ENCODE measurements around the gene EMC6.

EMC6 gene

DNA sequence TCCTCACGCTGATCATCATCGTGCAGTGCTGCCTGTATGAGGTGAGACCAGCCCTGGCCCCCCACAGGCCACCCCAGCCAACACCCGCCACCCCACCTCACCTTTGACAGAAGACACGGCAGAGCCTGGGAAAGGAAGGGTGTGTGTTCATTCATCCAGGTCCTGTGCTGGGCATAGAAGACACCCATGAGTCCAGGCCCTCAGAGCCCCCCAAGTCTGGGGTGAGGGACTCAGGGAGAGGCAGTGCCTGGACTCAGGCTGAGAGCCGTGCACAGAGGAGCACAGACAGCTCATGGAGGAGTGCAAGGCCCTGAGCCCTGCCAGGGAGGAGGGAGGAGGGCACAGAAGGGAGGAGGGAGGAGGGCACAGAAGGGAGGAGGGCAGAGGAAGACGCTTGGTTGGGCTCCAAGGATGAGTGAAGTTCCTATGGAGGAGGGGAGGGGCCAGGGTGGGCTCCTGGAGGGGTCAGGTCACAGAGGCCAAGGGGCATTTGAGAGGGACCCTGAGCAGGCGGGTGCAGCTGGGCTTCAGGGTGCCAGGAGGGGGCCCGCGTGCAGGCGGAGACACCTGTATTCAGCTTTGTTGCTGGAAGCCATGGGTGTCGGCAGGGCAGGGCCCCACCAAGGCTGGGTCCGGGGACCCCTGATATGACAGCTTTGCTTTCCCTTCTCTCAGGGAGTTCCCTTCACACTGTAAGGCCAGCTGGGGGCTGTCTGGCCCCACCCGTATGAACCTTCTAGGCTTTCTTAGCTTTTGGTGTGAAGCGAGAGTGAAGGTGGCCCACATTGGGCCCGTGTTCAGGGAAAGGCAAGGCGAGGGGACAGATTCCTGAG, 11.6 kb upstream of the EMC6 start:
- no peak overlapping the region for H3K27ac ChIP-seq (ENCODE audit: low read depth, low read length)
- no peaks in the 10 kb centered on the region for H3K4me1 ChIP-seq (ENCODE audit: control insufficient read depth, low read length)
- H4K20me1 ChIP-seq (ENCODE audit: control insufficient read depth, insufficient read depth, low read depth, low read length) = no peaks in the 10 kb centered on the region
- H3K9me3 ChIP-seq (ENCODE audit: control insufficient read depth, insufficient read depth, low read length) = no peaks in the 10 kb centered on the region
- TF ChIP-seq, protein P1, sequence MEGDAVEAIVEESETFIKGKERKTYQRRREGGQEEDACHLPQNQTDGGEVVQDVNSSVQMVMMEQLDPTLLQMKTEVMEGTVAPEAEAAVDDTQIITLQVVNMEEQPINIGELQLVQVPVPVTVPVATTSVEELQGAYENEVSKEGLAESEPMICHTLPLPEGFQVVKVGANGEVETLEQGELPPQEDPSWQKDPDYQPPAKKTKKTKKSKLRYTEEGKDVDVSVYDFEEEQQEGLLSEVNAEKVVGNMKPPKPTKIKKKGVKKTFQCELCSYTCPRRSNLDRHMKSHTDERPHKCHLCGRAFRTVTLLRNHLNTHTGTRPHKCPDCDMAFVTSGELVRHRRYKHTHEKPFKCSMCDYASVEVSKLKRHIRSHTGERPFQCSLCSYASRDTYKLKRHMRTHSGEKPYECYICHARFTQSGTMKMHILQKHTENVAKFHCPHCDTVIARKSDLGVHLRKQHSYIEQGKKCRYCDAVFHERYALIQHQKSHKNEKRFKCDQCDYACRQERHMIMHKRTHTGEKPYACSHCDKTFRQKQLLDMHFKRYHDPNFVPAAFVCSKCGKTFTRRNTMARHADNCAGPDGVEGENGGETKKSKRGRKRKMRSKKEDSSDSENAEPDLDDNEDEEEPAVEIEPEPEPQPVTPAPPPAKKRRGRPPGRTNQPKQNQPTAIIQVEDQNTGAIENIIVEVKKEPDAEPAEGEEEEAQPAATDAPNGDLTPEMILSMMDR (IDR thresholded peaks at IDR 0.05; ENCODE audit: low read depth, low read length, poor library complexity, severe bottlenecking) = no peak
- TF ChIP-seq EZH2phosphoT487 (IDR thresholded peaks at IDR 0.05; ENCODE audit: borderline replicate concordance, low read length) = no peak
- no peaks in the 10 kb centered on the region for H3F3A ChIP-seq (ENCODE audit: control insufficient read depth, insufficient read depth)
- no peaks in the 10 kb centered on the region for H3K79me2 ChIP-seq (ENCODE audit: control insufficient read depth, low read length)
- H3K4me2 ChIP-seq (ENCODE audit: low read length) = no peak overlapping the region
- no peaks in the 10 kb centered on the region for H3K9me2 ChIP-seq (replicated peaks; ENCODE audit: control insufficient read depth, low read length)
- H3K4me3 ChIP-seq (ENCODE audit: low read length) = no peak overlapping the region
- no peaks in the 10 kb centered on the region for H3K36me3 ChIP-seq (ENCODE audit: control insufficient read depth, low read length)
- no peaks in the 10 kb centered on the region for H3K27me3 ChIP-seq (ENCODE audit: control insufficient read depth, low read length)

DNA sequence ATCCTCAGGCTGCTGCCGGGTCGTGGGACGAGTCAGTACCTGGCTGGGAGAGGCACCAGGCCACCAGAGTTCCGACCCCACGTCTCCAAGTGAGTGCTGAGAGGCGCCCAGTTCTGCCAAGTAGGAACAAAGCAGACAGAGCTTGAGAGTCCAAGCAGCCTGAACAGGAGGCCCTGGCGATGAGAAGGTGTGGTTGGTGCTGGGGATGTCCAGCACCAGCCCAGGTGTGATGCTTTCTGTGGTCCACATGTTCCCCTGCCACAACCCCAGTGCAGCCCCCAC, 11.1 kb upstream of the EMC6 start:
- H3K27me3 ChIP-seq (ENCODE audit: control insufficient read depth, low read length) = no peaks in the 10 kb centered on the region
- H4K20me1 ChIP-seq (ENCODE audit: control insufficient read depth, insufficient read depth, low read depth, low read length) = no peaks in the 10 kb centered on the region
- H3K9me2 ChIP-seq (replicated peaks; ENCODE audit: control insufficient read depth, low read length) = no peaks in the 10 kb centered on the region
- H3K9me3 ChIP-seq (ENCODE audit: control insufficient read depth, insufficient read depth, low read length) = no peaks in the 10 kb centered on the region
- TF ChIP-seq, protein P1 (IDR thresholded peaks at IDR 0.05; ENCODE audit: low read depth, low read length, poor library complexity, severe bottlenecking) = no peak
- TF ChIP-seq EZH2phosphoT487 (IDR thresholded peaks at IDR 0.05; ENCODE audit: borderline replicate concordance, low read length) = no peak
- H3K79me2 ChIP-seq (ENCODE audit: control insufficient read depth, low read length) = no peaks in the 10 kb centered on the region
- H3K36me3 ChIP-seq (ENCODE audit: control insufficient read depth, low read length) = no peaks in the 10 kb centered on the region
- H3K4me1 ChIP-seq (ENCODE audit: control insufficient read depth, low read length) = no peaks in the 10 kb centered on the region
- H3K4me3 ChIP-seq (ENCODE audit: low read length) = no peak overlapping the region
- H3K4me2 ChIP-seq (ENCODE audit: low read length) = no peak overlapping the region
- H3K27ac ChIP-seq (ENCODE audit: low read depth, low read length) = no peak overlapping the region
- H3F3A ChIP-seq (ENCODE audit: control insufficient read depth, insufficient read depth) = no peaks in the 10 kb centered on the region

DNA sequence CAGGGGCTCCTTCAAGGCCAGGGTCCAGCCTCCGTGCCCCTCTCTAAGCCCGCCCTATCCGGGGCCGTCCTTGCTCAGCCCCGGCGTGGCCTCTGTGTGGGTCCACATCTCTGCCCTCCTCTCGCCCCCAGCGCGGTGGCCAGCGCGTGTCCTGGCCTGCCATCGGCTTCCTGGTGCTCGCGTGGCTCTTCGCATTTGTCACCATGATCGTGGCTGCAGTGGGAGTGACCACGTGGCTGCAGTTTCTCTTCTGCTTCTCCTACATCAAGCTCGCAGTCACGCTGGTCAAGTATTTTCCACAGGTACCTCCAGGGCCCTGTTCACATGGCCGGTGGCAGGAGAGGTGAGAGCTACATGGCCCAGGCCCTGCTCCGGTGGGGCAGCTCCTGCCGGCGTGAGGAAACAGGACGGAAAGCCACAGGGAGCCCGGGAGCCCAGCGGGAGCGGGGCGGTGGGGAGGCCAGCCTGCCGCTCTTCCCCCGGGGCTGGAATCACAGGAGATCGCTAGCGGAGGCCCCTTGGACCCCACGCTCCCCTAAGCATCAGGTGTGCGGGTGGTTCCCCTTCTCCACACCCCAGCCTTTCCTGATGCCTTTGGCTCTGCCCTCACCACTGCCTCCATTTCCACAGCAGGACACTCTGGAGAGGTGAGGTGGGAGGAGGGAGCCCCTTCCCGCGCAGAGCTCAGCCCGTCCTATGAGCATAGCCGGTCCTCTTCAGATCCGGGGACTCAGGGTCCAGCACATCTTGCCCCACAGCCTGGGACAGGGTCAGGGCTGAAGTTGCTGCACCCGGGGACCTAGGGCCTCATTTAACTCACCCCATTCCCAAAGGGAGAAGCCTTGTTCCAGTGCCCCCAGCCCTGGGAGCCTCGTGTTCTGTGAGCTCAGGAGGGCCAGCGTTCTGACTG, 10.5 kb upstream of the EMC6 start:
- no peaks in the 10 kb centered on the region for H4K20me1 ChIP-seq (ENCODE audit: control insufficient read depth, insufficient read depth, low read depth, low read length)

More for the DNA sequence above, 10.5 kb upstream of the EMC6 start:
- TF ChIP-seq EZH2phosphoT487 (IDR thresholded peaks at IDR 0.05; ENCODE audit: borderline replicate concordance, low read length) = no peak
- TF ChIP-seq, protein P1 (IDR thresholded peaks at IDR 0.05; ENCODE audit: low read depth, low read length, poor library complexity, severe bottlenecking) = no peak
- no peaks in the 10 kb centered on the region for H3K4me1 ChIP-seq (ENCODE audit: control insufficient read depth, low read length)
- H3K4me2 ChIP-seq (ENCODE audit: low read length) = no peak overlapping the region
- H3K36me3 ChIP-seq (ENCODE audit: control insufficient read depth, low read length) = no peaks in the 10 kb centered on the region
- no peaks in the 10 kb centered on the region for H3K79me2 ChIP-seq (ENCODE audit: control insufficient read depth, low read length)
- H3K4me3 ChIP-seq (ENCODE audit: low read length) = no peak overlapping the region
- no peaks in the 10 kb centered on the region for H3K27me3 ChIP-seq (ENCODE audit: control insufficient read depth, low read length)
- H3K9me2 ChIP-seq (replicated peaks; ENCODE audit: control insufficient read depth, low read length) = no peaks in the 10 kb centered on the region
- no peak overlapping the region for H3K27ac ChIP-seq (ENCODE audit: low read depth, low read length)
- no peaks in the 10 kb centered on the region for H3F3A ChIP-seq (ENCODE audit: control insufficient read depth, insufficient read depth)
- no peaks in the 10 kb centered on the region for H3K9me3 ChIP-seq (ENCODE audit: control insufficient read depth, insufficient read depth, low read length)

All from DOHH2 (cell line).